WTC11 (cell line): ENCODE data around the gene ARHGAP15.

Source experiments
- CTCF ChIP-seq: fragments of 200-600 bp; IDR thresholded peaks from 2 replicates; pipeline ENCODE4 v1.8.0; 2022; ENCODE audit warnings: antibody characterized with exemption
- FOXK1 ChIP-seq: sonication (generic); formaldehyde crosslinking; IDR thresholded peaks from 2 replicates; pipeline ENCODE4 v1.8.0; 2022; ENCODE audit warnings: mild to moderate bottlenecking, moderate library complexity, missing genetic modification reagents
- NR2C2 ChIP-seq: sonication (generic); formaldehyde crosslinking; IDR thresholded peaks from 2 replicates; pipeline ENCODE4 v1.8.0; 2022; ENCODE audit warnings: mild to moderate bottlenecking, missing genetic modification reagents
- RORB ChIP-seq: fragments of 250-450 bp; sonication (Bioruptor Pico); IDR thresholded peaks from 2 replicates; pipeline ENCODE4 v1.9.0; 2021; ENCODE audit warnings: mild to moderate bottlenecking
- SP1 ChIP-seq: sonication (generic); formaldehyde crosslinking; conservative IDR thresholded peaks from 2 replicates; pipeline ENCODE4 v1.8.1; 2022; ENCODE audit warnings: missing genetic modification reagents
- ZNF121 ChIP-seq: sonication (generic); formaldehyde crosslinking; IDR thresholded peaks from 2 replicates; pipeline ENCODE4 v1.8.0; 2023; ENCODE audit warnings: missing genetic modification reagents
- TF ChIP-seq, protein P1 (sequence below): sonication (generic); formaldehyde crosslinking; conservative IDR thresholded peaks from 2 replicates; pipeline ENCODE4 v1.8.1; 2022; ENCODE audit warnings: mild to moderate bottlenecking, missing genetic modification reagents
- TF ChIP-seq, protein P2 (sequence below): fragments of 250-450 bp; sonication (Bioruptor Pico); IDR thresholded peaks from 2 replicates; pipeline ENCODE4 v2.1.2; 2022; ENCODE audit warnings: mild to moderate bottlenecking, moderate library complexity
- TF ChIP-seq, protein P3 (sequence below): sonication (generic); formaldehyde crosslinking; IDR thresholded peaks from 2 replicates; pipeline ENCODE4 v1.8.1; 2023; ENCODE audit warnings: mild to moderate bottlenecking, moderate library complexity, missing genetic modification reagents
- TF ChIP-seq, protein P4 (sequence below): sonication (generic); formaldehyde crosslinking; IDR thresholded peaks from 2 replicates; pipeline ENCODE4 v1.8.1; 2022; ENCODE audit warnings: mild to moderate bottlenecking, missing genetic modification reagents, moderate library complexity, borderline replicate concordance

GRCh38 chr2:143704451-143705106 is 575.4 kb downstream of the ARHGAP15 start:
- TF ChIP-seq SP1 (CRISPR knock-in tag) (no peak), NR2C2 (CRISPR knock-in tag) (no peak), CTCF (no peak), ZNF121 (CRISPR knock-in tag) (no peak), RORB (CRISPR knock-in tag) (no peak), FOXK1 (CRISPR knock-in tag) (no peak)
- TF ChIP-seq, protein P1, sequence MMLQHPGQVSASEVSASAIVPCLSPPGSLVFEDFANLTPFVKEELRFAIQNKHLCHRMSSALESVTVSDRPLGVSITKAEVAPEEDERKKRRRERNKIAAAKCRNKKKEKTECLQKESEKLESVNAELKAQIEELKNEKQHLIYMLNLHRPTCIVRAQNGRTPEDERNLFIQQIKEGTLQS (CRISPR knock-in tag) = no peak
- TF ChIP-seq, protein P2, sequence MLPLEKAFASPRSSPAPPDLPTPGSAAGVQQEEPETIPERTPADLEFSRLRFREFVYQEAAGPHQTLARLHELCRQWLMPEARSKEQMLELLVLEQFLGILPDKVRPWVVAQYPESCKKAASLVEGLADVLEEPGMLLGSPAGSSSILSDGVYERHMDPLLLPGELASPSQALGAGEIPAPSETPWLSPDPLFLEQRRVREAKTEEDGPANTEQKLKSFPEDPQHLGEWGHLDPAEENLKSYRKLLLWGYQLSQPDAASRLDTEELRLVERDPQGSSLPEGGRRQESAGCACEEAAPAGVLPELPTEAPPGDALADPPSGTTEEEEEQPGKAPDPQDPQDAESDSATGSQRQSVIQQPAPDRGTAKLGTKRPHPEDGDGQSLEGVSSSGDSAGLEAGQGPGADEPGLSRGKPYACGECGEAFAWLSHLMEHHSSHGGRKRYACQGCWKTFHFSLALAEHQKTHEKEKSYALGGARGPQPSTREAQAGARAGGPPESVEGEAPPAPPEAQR = no peak
- TF ChIP-seq, protein P3, sequence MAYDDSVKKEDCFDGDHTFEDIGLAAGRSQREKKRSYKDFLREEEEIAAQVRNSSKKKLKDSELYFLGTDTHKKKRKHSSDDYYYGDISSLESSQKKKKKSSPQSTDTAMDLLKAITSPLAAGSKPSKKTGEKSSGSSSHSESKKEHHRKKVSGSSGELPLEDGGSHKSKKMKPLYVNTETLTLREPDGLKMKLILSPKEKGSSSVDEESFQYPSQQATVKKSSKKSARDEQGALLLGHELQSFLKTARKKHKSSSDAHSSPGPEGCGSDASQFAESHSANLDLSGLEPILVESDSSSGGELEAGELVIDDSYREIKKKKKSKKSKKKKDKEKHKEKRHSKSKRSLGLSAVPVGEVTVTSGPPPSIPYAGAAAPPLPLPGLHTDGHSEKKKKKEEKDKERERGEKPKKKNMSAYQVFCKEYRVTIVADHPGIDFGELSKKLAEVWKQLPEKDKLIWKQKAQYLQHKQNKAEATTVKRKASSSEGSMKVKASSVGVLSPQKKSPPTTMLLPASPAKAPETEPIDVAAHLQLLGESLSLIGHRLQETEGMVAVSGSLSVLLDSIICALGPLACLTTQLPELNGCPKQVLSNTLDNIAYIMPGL (CRISPR knock-in tag) = no peak
- TF ChIP-seq, protein P4, sequence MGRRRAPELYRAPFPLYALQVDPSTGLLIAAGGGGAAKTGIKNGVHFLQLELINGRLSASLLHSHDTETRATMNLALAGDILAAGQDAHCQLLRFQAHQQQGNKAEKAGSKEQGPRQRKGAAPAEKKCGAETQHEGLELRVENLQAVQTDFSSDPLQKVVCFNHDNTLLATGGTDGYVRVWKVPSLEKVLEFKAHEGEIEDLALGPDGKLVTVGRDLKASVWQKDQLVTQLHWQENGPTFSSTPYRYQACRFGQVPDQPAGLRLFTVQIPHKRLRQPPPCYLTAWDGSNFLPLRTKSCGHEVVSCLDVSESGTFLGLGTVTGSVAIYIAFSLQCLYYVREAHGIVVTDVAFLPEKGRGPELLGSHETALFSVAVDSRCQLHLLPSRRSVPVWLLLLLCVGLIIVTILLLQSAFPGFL (CRISPR knock-in tag) = no peak
